Stimulated activated CD4-positive, alpha-beta T cell treated with anti-CD3 and anti-CD28 coated beads, Interleukin-2, amount 100 ng/mL, for 24 hours (primary cell): ENCODE results near the gene MYOM3.

Experiments used
- DNase-seq, 2 donors: peaks; one replicate each; pipeline ENCODE4 v3.0.0-alpha.2; 2020

Gene MYOM3

GRCh38 chr1:24095140-24095859, 16.6 kb downstream of the MYOM3 start:
- DNase-seq: no peak

GRCh38 chr1:24094554-24094953, 17.4 kb downstream of the MYOM3 start:
- DNase-seq: no peak

GRCh38 chr1:24093732-24094131, 18.2 kb downstream of the MYOM3 start:
- DNase-seq: no peak

- no peak for DNase-seq
Measured at GRCh38 chr1:24092979-24093378, 19.0 kb downstream of the MYOM3 start.

- DNase-seq: no peak
Measured at GRCh38 chr1:24091971-24092482, 19.9 kb downstream of the MYOM3 start.

GRCh38 chr1:24090736-24091135, 21.2 kb downstream of the MYOM3 start:
- DNase-seq: no peak

GRCh38 chr1:24089743-24090555, 22.0 kb downstream of the MYOM3 start:
- DNase-seq: no peak

GRCh38 chr1:24089027-24089742, 22.8 kb downstream of the MYOM3 start:
- DNase-seq: no peak

- DNase-seq: no peak
Measured at GRCh38 chr1:24086466-24086865, 25.5 kb downstream of the MYOM3 start.

GRCh38 chr1:24085546-24085945, 26.4 kb downstream of the MYOM3 start:
- DNase-seq: no peak

- no peak for DNase-seq
Measured at GRCh38 chr1:24085007-24085406, 26.9 kb downstream of the MYOM3 start.

- no peak for DNase-seq
Measured at GRCh38 chr1:24084050-24084449, 27.9 kb downstream of the MYOM3 start.

GRCh38 chr1:24082372-24082771, 29.6 kb downstream of the MYOM3 start:
- no peak for DNase-seq

- DNase-seq: no peak
Measured at GRCh38 chr1:24081190-24081589, 30.7 kb downstream of the MYOM3 start.

- no peak for DNase-seq
Measured at GRCh38 chr1:24080131-24080530, 31.8 kb downstream of the MYOM3 start.

- DNase-seq: no peak
Measured at GRCh38 chr1:24077278-24077978, 34.5 kb downstream of the MYOM3 start.

- no peak for DNase-seq
Measured at GRCh38 chr1:24075946-24076345, 36.0 kb downstream of the MYOM3 start.

GRCh38 chr1:24075590-24075854, 36.4 kb downstream of the MYOM3 start:
- DNase-seq: no peak

GRCh38 chr1:24074817-24075589, 36.9 kb downstream of the MYOM3 start:
- DNase-seq: no peak

GRCh38 chr1:24074196-24074595, 37.7 kb downstream of the MYOM3 start:
- no peak for DNase-seq

GRCh38 chr1:24071941-24072340, 40.0 kb downstream of the MYOM3 start:
- DNase-seq: no peak

GRCh38 chr1:24070821-24071393, 41.0 kb downstream of the MYOM3 start:
- peak; percentile 76 to 83 for DNase-seq
